ENCODE data around the gene NDUFAF7.

GRCh38 chr2:37268111-37268510 is 36.7 kb downstream of the NDUFAF7 start:
- TF ChIP-seq CTCF (IDR thresholded peaks at IDR 0.05) (no peak), POLR2A (IDR thresholded peaks at IDR 0.05) (no peak)

Data from suprapubic skin (tissue), 3 donors.